Coronary artery (tissue), 2 donors: ENCODE results near the gene HOXB7.

ENCODE experiments used
- DNase-seq: peaks from one replicate; pipeline ENCODE4 v3.0.0-alpha.2; 2017; ENCODE audit warnings: low spot score
- H3K27ac ChIP-seq, 2 donors: fragments of 200-600 bp; sonication (generic); one replicate each; pipeline ENCODE4 v1.5.1; 2016 to 2019
- H3K4me3 ChIP-seq: fragments of 200-600 bp; sonication (generic); 2 replicates; pipeline ENCODE4 v1.5.1; 2016; ENCODE audit warnings: mild to moderate bottlenecking, moderate library complexity
- TF ChIP-seq, protein P1 (sequence below): fragments of 200-600 bp; sonication (generic); IDR thresholded peaks from one replicate; pipeline ENCODE4 v1.5.1; 2019; ENCODE audit warnings: antibody characterized with exemption

HOXB7 gene

GRCh38 chr17:48579760-48580554, 30.9 kb downstream of the HOXB7 start:
- DNase-seq = no peak
- TF ChIP-seq, protein P1, sequence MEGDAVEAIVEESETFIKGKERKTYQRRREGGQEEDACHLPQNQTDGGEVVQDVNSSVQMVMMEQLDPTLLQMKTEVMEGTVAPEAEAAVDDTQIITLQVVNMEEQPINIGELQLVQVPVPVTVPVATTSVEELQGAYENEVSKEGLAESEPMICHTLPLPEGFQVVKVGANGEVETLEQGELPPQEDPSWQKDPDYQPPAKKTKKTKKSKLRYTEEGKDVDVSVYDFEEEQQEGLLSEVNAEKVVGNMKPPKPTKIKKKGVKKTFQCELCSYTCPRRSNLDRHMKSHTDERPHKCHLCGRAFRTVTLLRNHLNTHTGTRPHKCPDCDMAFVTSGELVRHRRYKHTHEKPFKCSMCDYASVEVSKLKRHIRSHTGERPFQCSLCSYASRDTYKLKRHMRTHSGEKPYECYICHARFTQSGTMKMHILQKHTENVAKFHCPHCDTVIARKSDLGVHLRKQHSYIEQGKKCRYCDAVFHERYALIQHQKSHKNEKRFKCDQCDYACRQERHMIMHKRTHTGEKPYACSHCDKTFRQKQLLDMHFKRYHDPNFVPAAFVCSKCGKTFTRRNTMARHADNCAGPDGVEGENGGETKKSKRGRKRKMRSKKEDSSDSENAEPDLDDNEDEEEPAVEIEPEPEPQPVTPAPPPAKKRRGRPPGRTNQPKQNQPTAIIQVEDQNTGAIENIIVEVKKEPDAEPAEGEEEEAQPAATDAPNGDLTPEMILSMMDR = no peak
- no peak overlapping the region for H3K4me3 ChIP-seq
- peak overlapping the region in 1 of 2 donors; percentile 82 for H3K27ac ChIP-seq

GRCh38 chr17:48579471-48579759, 31.4 kb downstream of the HOXB7 start:
- no peak overlapping the region for H3K4me3 ChIP-seq
- TF ChIP-seq, protein P1 = no peak
- H3K27ac ChIP-seq = no peak overlapping the region
- no peak for DNase-seq

DNA sequence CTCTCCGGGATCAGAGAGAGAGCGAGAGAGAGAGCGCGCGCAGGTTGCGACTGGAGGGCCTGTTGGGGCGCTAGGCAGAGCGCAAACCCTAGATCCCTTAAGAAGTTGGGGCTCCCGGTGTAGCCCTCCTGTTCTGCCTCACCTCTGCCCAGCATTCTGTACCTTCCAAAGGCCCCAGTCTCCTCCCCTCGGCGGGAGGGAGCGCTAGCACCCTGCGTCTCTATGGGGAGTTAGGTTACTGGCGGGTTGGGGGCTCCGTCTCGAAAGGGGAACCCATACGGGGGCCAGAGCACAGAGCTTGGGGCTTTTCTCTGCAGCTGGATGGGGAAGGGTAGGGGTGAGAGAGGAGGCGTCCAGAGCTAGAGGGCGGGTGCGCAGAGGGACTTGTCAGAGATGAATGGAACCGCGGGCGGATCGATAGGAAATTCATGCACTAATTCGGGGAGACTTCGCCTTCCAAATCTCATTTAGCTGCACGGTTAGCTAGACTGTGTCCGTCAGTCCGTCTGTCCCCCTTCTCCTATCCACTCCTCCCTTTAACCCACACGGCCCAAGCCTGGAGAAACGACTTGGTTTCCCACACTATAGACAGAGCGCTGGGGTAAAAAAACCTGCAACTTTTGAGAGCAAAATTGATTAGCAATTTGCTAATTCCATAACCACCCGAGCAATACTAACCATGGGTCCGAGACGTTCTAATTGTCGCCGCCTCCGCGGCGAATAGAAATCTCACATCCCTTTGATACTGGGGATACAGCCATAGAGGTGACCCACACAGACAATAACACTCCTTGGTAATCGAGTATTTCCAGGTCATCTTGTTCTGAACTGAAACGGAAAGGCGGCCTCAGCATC, 32.0 kb downstream of the HOXB7 start:
- H3K4me3 ChIP-seq = peak overlapping the region; percentile 82
- TF ChIP-seq, protein P1 = no peak
- H3K27ac ChIP-seq = peak overlapping the region; percentile 42 to 88
- DNase-seq = no peak

GRCh38 chr17:48577946-48578615, 32.7 kb downstream of the HOXB7 start, which contains the start of gene HOXB4:
TSS of gene HOXB4 (minus strand) at chr17:48578350. CDS start at chr17:48578319, 31 bp downstream.
- DNase-seq = no peak
- TF ChIP-seq, protein P1 = no peak
- Histone ChIP-seq H3K4me3 (peak within 1 kb of the TSS; percentile 82), H3K27ac (peak within 1 kb of the TSS; percentile 42 to 88)

GRCh38 chr17:48577330-48577945, 33.4 kb downstream of the HOXB7 start:
- Histone ChIP-seq H3K4me3 (peak overlapping the region; percentile 82), H3K27ac (peak overlapping the region; percentile 42 to 88)
- TF ChIP-seq, protein P1 = no peak
- DNase-seq = no peak

GRCh38 chr17:48576479-48577309, 34.1 kb downstream of the HOXB7 start:
- TF ChIP-seq, protein P1 = no peak
- peak overlapping the region; percentile 38 to 88 for H3K27ac ChIP-seq
- H3K4me3 ChIP-seq = peak overlapping the region; percentile 82
- DNase-seq = no peak
